GM23248 (cell line): ENCODE data around the gene UPK1A.

Source experiments
- EZH2 ChIP-seq: fragments of 200-600 bp; sonication (generic); IDR thresholded peaks from 2 replicates; pipeline ENCODE4 v1.6.1; 2018; ENCODE audit warnings: antibody characterized with exemption, mild to moderate bottlenecking; ENCODE audit not compliant: insufficient read depth, poor library complexity, severe bottlenecking
- EZH2phosphoT487 ChIP-seq: fragments of 200-600 bp; sonication (generic); IDR thresholded peaks from 2 replicates; pipeline ENCODE4 v1.6.1; 2018; ENCODE audit warnings: antibody characterized with exemption, moderate library complexity, mild to moderate bottlenecking, low read depth; ENCODE audit not compliant: insufficient read depth

DNA sequence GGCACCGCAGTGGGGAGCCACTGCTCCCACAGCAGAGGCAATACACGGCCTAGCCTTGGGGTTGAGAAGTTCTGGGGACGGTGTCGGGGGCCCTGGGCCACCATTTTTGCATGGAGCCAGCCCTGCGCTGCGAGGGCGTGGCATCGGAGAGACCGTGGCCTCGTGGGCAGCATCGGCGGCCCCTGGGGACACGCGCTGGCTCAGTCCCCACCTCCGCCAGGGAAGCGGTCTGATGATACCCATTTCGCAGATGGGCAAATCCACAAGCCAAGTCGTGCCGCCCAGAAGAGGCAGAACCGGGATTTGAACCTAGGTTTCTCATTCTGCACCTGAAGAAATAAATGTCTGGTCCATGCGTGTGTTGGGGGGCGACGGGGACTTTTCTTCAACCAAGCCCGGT lies 1.2 kb upstream of the UPK1A start:
- TF ChIP-seq EZH2, result no peak
- TF ChIP-seq EZH2phosphoT487, result no peak
